WTC11 (cell line): ENCODE results near the gene DCAF11. TPM values are rescaled to one million over a fixed set of nuclear protein-coding genes. Genes with fewer than 3 reads are reported as not detected.

Experiments used
- ATAC-seq: fragments of 200-7000 bp; cut with Tn5 transposase; 2 replicates; pipeline ENCODE4 v1.10.0; 2021; ENCODE audit warnings: mild to moderate bottlenecking, moderate library complexity
- CTCF ChIA-PET: fragments of 300-600 bp; sonication (Branson Sonifier 250); formaldehyde crosslinking; loops from one replicate; lab custom pipeline; 2021; ENCODE audit warnings: antibody characterized with exemption; lab: Charles Lee
- POLR2A ChIA-PET: fragments of 350-600 bp; sonication (Branson Sonifier 250); formaldehyde crosslinking; loops from one replicate; lab custom pipeline; 2021; ENCODE audit warnings: antibody characterized with exemption; lab: Charles Lee
- DNase-seq: peaks from one replicate; pipeline ENCODE4 v3.0.0; 2021; ENCODE audit warnings: low spot score
- H3K27ac Mint-ChIP-seq: 2 replicates; pipeline ENCODE4 v1.8.0; 2021; ENCODE audit warnings: mixed read lengths
- H3K27me3 Mint-ChIP-seq: 2 replicates; pipeline ENCODE4 v1.8.0; 2021; ENCODE audit warnings: low read depth, mild to moderate bottlenecking, moderate library complexity, mixed read lengths
- H3K36me3 Mint-ChIP-seq: 2 replicates; pipeline ENCODE4 v1.8.0; 2021; ENCODE audit warnings: mixed read lengths
- H3K4me1 Mint-ChIP-seq: 2 replicates; pipeline ENCODE4 v1.8.0; 2022; ENCODE audit warnings: mixed read lengths
- H3K4me3 Mint-ChIP-seq: 2 replicates; pipeline ENCODE4 v1.8.0; 2021; ENCODE audit warnings: mild to moderate bottlenecking, moderate library complexity, mixed read lengths
- H3K9me3 Mint-ChIP-seq: 2 replicates; pipeline ENCODE4 v1.8.0; 2021; ENCODE audit warnings: mixed read lengths
- CBFB ChIP-seq: sonication (generic); formaldehyde crosslinking; IDR thresholded peaks from 2 replicates; pipeline ENCODE4 v1.8.1; 2022; ENCODE audit warnings: mild to moderate bottlenecking, low read depth, missing genetic modification reagents
- EMX1 ChIP-seq: fragments of 250-450 bp; sonication (Bioruptor Pico); IDR thresholded peaks from 2 replicates; pipeline ENCODE4 v1.8.0; 2021; ENCODE audit warnings: mild to moderate bottlenecking
- GABPB1 ChIP-seq: sonication (generic); formaldehyde crosslinking; IDR thresholded peaks from 2 replicates; pipeline ENCODE4 v1.8.1; 2023; ENCODE audit warnings: mild to moderate bottlenecking, missing genetic modification reagents
- IRF2 ChIP-seq: sonication (generic); formaldehyde crosslinking; IDR thresholded peaks from 2 replicates; pipeline ENCODE4 v1.8.0; 2022; ENCODE audit warnings: low read depth, missing genetic modification reagents, borderline replicate concordance
- KAT7 ChIP-seq: sonication (generic); formaldehyde crosslinking; IDR thresholded peaks from 2 replicates; pipeline ENCODE4 v1.8.1; 2023; ENCODE audit warnings: missing genetic modification reagents, mild to moderate bottlenecking, borderline replicate concordance
- NFYB ChIP-seq: sonication (generic); formaldehyde crosslinking; conservative IDR thresholded peaks from 2 replicates; pipeline ENCODE4 v1.8.0; 2022; ENCODE audit warnings: low read depth, missing genetic modification reagents
- NR2C2 ChIP-seq: sonication (generic); formaldehyde crosslinking; IDR thresholded peaks from 2 replicates; pipeline ENCODE4 v1.8.0; 2022; ENCODE audit warnings: mild to moderate bottlenecking, missing genetic modification reagents
- SP1 ChIP-seq: sonication (generic); formaldehyde crosslinking; conservative IDR thresholded peaks from 2 replicates; pipeline ENCODE4 v1.8.1; 2022; ENCODE audit warnings: missing genetic modification reagents
- TEAD4 ChIP-seq: sonication (generic); formaldehyde crosslinking; IDR thresholded peaks from 2 replicates; pipeline ENCODE4 v1.8.0; 2022; ENCODE audit warnings: mild to moderate bottlenecking, missing genetic modification reagents
- ZNF121 ChIP-seq: sonication (generic); formaldehyde crosslinking; IDR thresholded peaks from 2 replicates; pipeline ENCODE4 v1.8.0; 2023; ENCODE audit warnings: missing genetic modification reagents
- ZNF138 ChIP-seq: sonication (generic); formaldehyde crosslinking; conservative IDR thresholded peaks from 2 replicates; pipeline ENCODE4 v1.8.1; 2022; ENCODE audit warnings: mild to moderate bottlenecking, moderate library complexity, missing genetic modification reagents
- ZNF263 ChIP-seq: sonication (generic); formaldehyde crosslinking; IDR thresholded peaks from 2 replicates; pipeline ENCODE4 v1.8.1; 2022; ENCODE audit warnings: low read depth, mild to moderate bottlenecking, moderate library complexity, missing genetic modification reagents
- ZNF416 ChIP-seq: fragments of 250-450 bp; sonication (Bioruptor Pico); IDR thresholded peaks from 2 replicates; pipeline ENCODE4 v1.9.0; 2021; ENCODE audit warnings: mild to moderate bottlenecking, inconsistent platforms
- total RNA-seq: library from RNA; stranded (reverse); gene quantifications from 3 replicates; pipeline ENCODE4 v1.2.3, GENCODE V29; 2021
- TF ChIP-seq, protein P1 (sequence below): sonication (generic); formaldehyde crosslinking; IDR thresholded peaks from 2 replicates; pipeline ENCODE4 v1.8.0; 2022; ENCODE audit warnings: missing genetic modification reagents
- TF ChIP-seq, protein P2 (sequence below): fragments of 250-450 bp; sonication (Bioruptor Pico); IDR thresholded peaks from 2 replicates; pipeline ENCODE4 v1.9.0; 2021; ENCODE audit warnings: mild to moderate bottlenecking
- TF ChIP-seq, protein P3 (sequence below): sonication (generic); formaldehyde crosslinking; IDR thresholded peaks from 2 replicates; pipeline ENCODE4 v1.8.0; 2022; ENCODE audit warnings: mild to moderate bottlenecking, missing genetic modification reagents
- TF ChIP-seq, protein P4 (sequence below): sonication (generic); formaldehyde crosslinking; IDR thresholded peaks from 2 replicates; pipeline ENCODE4 v1.8.1; 2022; ENCODE audit warnings: mild to moderate bottlenecking, missing genetic modification reagents, moderate library complexity, borderline replicate concordance

The DCAF11 gene
- total RNA-seq, 1 experiment from 2014 or later, result 73.6 TPM

DNA sequence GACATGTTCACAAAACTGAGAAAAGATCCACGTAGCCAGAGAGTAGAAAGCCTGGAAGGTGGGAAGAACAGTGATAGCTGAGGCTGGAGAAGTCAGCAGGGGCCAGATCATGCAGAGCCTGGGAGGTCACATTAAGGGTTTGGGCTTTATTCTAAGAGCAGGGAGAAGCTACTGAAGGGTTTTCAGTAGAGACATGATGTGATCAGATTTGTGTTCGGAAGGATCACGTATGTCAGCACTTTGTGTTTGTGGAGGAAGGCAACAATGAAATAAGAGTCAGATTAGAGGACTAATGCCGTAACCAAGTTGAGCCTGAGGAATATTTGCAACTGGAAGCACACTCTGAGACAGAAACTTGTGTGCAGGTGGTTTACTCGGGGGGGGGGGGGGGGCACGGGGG is 24.7 kb upstream of the DCAF11 start:
- no peaks in the 10 kb centered on the region for H3K9me3 Mint-ChIP-seq
- no peak for DNase-seq
- H3K27ac Mint-ChIP-seq, result no peak overlapping the region
- peaks cover 20% of the 10 kb centered on the region for H3K4me1 Mint-ChIP-seq
- CTCF ChIA-PET, result interaction anchor here (0.9 to 11.7 kb wide), 15 partner anchors 10 to 501 kb away, joined by 3 to 320 read pairs (median 6); partner anchors contain the start of genes CARMIL3, DCAF11, EMC9 and IRF9
- H3K36me3 Mint-ChIP-seq, result no peaks in the 10 kb centered on the region
- TF ChIP-seq, protein P1, sequence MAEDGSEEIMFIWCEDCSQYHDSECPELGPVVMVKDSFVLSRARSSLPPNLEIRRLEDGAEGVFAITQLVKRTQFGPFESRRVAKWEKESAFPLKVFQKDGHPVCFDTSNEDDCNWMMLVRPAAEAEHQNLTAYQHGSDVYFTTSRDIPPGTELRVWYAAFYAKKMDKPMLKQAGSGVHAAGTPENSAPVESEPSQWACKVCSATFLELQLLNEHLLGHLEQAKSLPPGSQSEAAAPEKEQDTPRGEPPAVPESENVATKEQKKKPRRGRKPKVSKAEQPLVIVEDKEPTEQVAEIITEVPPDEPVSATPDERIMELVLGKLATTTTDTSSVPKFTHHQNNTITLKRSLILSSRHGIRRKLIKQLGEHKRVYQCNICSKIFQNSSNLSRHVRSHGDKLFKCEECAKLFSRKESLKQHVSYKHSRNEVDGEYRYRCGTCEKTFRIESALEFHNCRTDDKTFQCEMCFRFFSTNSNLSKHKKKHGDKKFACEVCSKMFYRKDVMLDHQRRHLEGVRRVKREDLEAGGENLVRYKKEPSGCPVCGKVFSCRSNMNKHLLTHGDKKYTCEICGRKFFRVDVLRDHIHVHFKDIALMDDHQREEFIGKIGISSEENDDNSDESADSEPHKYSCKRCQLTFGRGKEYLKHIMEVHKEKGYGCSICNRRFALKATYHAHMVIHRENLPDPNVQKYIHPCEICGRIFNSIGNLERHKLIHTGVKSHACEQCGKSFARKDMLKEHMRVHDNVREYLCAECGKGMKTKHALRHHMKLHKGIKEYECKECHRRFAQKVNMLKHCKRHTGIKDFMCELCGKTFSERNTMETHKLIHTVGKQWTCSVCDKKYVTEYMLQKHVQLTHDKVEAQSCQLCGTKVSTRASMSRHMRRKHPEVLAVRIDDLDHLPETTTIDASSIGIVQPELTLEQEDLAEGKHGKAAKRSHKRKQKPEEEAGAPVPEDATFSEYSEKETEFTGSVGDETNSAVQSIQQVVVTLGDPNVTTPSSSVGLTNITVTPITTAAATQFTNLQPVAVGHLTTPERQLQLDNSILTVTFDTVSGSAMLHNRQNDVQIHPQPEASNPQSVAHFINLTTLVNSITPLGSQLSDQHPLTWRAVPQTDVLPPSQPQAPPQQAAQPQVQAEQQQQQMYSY (CRISPR knock-in tag), result no peak
- TF ChIP-seq ZNF121 (CRISPR knock-in tag) (no peak), NR2C2 (CRISPR knock-in tag) (no peak), ZNF416 (no peak), IRF2 (CRISPR knock-in tag) (no peak), TEAD4 (no peak), CBFB (CRISPR knock-in tag) (no peak), ZNF263 (no peak), EMX1 (no peak), SP1 (no peak), ZNF138 (no peak), KAT7 (CRISPR knock-in tag) (no peak)
- TF ChIP-seq, protein P2, sequence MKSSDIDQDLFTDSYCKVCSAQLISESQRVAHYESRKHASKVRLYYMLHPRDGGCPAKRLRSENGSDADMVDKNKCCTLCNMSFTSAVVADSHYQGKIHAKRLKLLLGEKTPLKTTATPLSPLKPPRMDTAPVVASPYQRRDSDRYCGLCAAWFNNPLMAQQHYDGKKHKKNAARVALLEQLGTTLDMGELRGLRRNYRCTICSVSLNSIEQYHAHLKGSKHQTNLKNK (CRISPR knock-in tag), result no peak
- TF ChIP-seq, protein P3, sequence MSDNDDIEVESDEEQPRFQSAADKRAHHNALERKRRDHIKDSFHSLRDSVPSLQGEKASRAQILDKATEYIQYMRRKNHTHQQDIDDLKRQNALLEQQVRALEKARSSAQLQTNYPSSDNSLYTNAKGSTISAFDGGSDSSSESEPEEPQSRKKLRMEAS (CRISPR knock-in tag), result no peak
- TF ChIP-seq, protein P4, sequence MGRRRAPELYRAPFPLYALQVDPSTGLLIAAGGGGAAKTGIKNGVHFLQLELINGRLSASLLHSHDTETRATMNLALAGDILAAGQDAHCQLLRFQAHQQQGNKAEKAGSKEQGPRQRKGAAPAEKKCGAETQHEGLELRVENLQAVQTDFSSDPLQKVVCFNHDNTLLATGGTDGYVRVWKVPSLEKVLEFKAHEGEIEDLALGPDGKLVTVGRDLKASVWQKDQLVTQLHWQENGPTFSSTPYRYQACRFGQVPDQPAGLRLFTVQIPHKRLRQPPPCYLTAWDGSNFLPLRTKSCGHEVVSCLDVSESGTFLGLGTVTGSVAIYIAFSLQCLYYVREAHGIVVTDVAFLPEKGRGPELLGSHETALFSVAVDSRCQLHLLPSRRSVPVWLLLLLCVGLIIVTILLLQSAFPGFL (CRISPR knock-in tag), result no peak
- TF ChIP-seq, all 79 proteins: peak for 0
- Mint-ChIP-seq H3K4me3 (no peak overlapping the region), H3K27me3 (peaks cover 10% of the 10 kb centered on the region)
- POLR2A ChIA-PET, result interaction anchor here (0.6 to 6.5 kb wide), 6 partner anchors 9 to 57 kb away, joined by 3 to 67 read pairs (median 4); partner anchors contain the start of genes CARMIL3, DCAF11, NRL and PSME2
- ATAC-seq, result no peak

DNA sequence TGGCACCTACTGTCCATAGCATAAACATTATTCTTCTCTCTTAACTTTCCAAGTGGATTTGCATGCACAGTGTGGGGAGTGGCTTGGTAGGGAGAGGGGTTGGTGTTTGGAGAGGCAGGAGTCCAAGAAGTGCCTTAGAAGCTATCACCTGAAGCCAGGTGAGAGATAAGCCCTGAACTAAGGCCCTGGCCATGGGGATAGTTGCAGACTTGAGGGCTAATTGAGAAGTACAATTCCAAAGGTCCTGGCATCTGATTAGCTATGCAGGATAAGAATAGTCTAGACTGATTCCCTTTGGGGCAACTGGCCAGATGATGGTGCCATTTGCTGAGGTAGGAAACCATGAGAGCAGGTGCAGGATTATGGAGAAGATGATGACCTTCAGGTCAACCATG is 22.5 kb upstream of the DCAF11 start:
- CTCF ChIA-PET, result interaction anchor here (0.7 to 11.7 kb wide), 10 partner anchors 11 to 340 kb away, joined by 3 to 320 read pairs (median 12); partner anchors contain the start of genes CARMIL3, EMC9 and IRF9
- ATAC-seq (no peak), DNase-seq (no peak)
- Mint-ChIP-seq H3K27ac (peak overlapping the region; percentile 67; the same call in 1 of the 2 replicates), H3K27me3 (peaks cover 10% of the 10 kb centered on the region), H3K4me3 (no peak overlapping the region; the same call in 1 of the 2 replicates), H3K36me3 (peaks cover 11% of the 10 kb centered on the region), H3K4me1 (peaks cover 32% of the 10 kb centered on the region), H3K9me3 (no peaks in the 10 kb centered on the region)
- TF ChIP-seq NFYB (CRISPR knock-in tag) (no peak), GABPB1 (CRISPR knock-in tag) (0 out of 2 replicates have a peak, but pooled peaks have one; percentile 36)
- POLR2A ChIA-PET, result interaction anchor here (4.7 to 6.5 kb wide), 2 partner anchors 11 to 34 kb away, joined by 38 to 67 read pairs; no protein-coding TSS in a partner anchor
